Panc1 (cell line): ENCODE data around the gene NTN3. TPM values are rescaled to one million over a fixed set of nuclear protein-coding genes. Genes with fewer than 3 reads are reported as not detected.
A peak's percentile ranks its signal among the peaks of the same experiment; 100 is the strongest.

ENCODE experiments used
- ATAC-seq: fragments of 200-7000 bp; cut with Tn5 transposase; 2 replicates; pipeline ENCODE4 v1.9.1; 2020; ENCODE audit warnings: mild to moderate bottlenecking, moderate library complexity
- Bru-seq: library from RNA; stranded (reverse); fragments of 400-500 nt; gene quantifications from one replicate; lab custom pipeline; 2021; lab: Mats Ljungman, UMichigan
- BruChase-seq, 2 experiments: library from RNA; stranded (reverse); fragments of 400-500 nt; gene quantifications; one replicate each; lab custom pipeline; 2021; lab: Mats Ljungman, UMichigan
- BruUV-seq: library from RNA; stranded (reverse); fragments of 400-500 nt; replicated peaks from 2 replicates; lab custom pipeline; 2021; lab: Mats Ljungman, UMichigan
- CTCF ChIA-PET: fragments of 300-600 bp; sonication (Branson Sonifier 250); formaldehyde crosslinking; loops from one replicate; lab custom pipeline; 2022; ENCODE audit warnings: antibody characterized with exemption; lab: Charles Lee
- POLR2A ChIA-PET: fragments of 300-600 bp; sonication (Branson Sonifier 250); formaldehyde crosslinking; loops from one replicate; lab custom pipeline; 2022; ENCODE audit warnings: antibody characterized with exemption; lab: Charles Lee
- DNase-seq: peaks from one replicate; pipeline ENCODE4 v3.0.0-alpha.2; 2010; ENCODE audit warnings: low read depth, low spot score
- H3K27ac ChIP-seq: 2 replicates; pipeline ENCODE4 v1.5.1; 2011; ENCODE audit warnings: mild to moderate bottlenecking, low read length, inconsistent platforms
- H3K27me3 ChIP-seq: fragments of 200-500 bp; sonication (Bioruptor generic); 2 replicates; pipeline ENCODE4 v1.6.0; 2014; ENCODE audit warnings: low read length, inconsistent platforms; ENCODE audit not compliant: control insufficient read depth, insufficient read depth
- H3K36me3 ChIP-seq: fragments of 200-500 bp; sonication (Bioruptor generic); 2 replicates; pipeline ENCODE4 v1.5.1; 2014; ENCODE audit warnings: inconsistent platforms, mild to moderate bottlenecking, low read length, moderate library complexity; ENCODE audit not compliant: control insufficient read depth, insufficient read depth
- H3K4me1 ChIP-seq: 2 replicates; pipeline ENCODE4 v1.5.1; 2011; ENCODE audit warnings: inconsistent platforms, mild to moderate bottlenecking, low read length, moderate library complexity; ENCODE audit not compliant: control insufficient read depth, insufficient read depth
- H3K4me3 ChIP-seq, 2 experiments: 2 replicates each; pipeline ENCODE4 v1.5.1; 2011 to 2012; ENCODE audit warnings: low read depth in 2 of 2, low read length in 2 of 2, mild to moderate bottlenecking in 2 of 2, inconsistent platforms in 1 of 2, moderate library complexity in 1 of 2
- H3K9me3 ChIP-seq: fragments of 200-500 bp; sonication (Bioruptor generic); 2 replicates; pipeline ENCODE4 v1.5.1; 2014; ENCODE audit warnings: low read depth, mild to moderate bottlenecking, inconsistent platforms, low read length, moderate library complexity; ENCODE audit not compliant: control insufficient read depth, insufficient read depth
- POLR2AphosphoS5 ChIP-seq: IDR thresholded peaks from 2 replicates; pipeline ENCODE4 v1.6.1; 2012; ENCODE audit warnings: mild to moderate bottlenecking, low read depth, low read length, moderate library complexity
- SIN3A ChIP-seq: IDR thresholded peaks from 2 replicates; pipeline ENCODE4 v1.6.1; 2012; ENCODE audit warnings: low read depth, mild to moderate bottlenecking, low read length, moderate library complexity, borderline replicate concordance; ENCODE audit not compliant: insufficient read depth
- TCF7L2 ChIP-seq: IDR thresholded peaks from 2 replicates; pipeline ENCODE4 v1.6.1; 2011; ENCODE audit warnings: mild to moderate bottlenecking, low read depth, low read length, inconsistent platforms
- in situ Hi-C: cut with HindIII; loops from 2 replicates; pipeline ENCODE4 v1.10.0; 2016; ENCODE audit warnings: low sequenced_read_pairs, low pct_unique_long_range_greater_than_20kb
- intact Hi-C: fragments of 100-400 bp; cut with micrococcal nuclease; formaldehyde crosslinking; loops from one replicate; pipeline ENCODE4 v1.10.0; 2022; ENCODE audit not compliant: unreplicated experiment
- long read RNA-seq: library from polyadenylated mRNA; unstranded; transcript quantifications from one replicate; pipeline ENCODE4 v2.0.0, GENCODE V29; 2021; ENCODE audit not compliant: unreplicated experiment
- polyA plus RNA-seq: library from polyadenylated mRNA; unstranded; fragments of >200 nt; gene quantifications from one replicate; pipeline ENCODE4 v1.2.1, GENCODE V29; 2012; ENCODE audit warnings: missing spikeins; ENCODE audit not compliant: insufficient read length
- total RNA-seq: library from RNA; stranded (reverse); gene quantifications from one replicate; pipeline ENCODE4 v1.2.1, GENCODE V29; 2021; ENCODE audit not compliant: unreplicated experiment
- TF ChIP-seq, protein P1 (sequence below), 2 experiments: IDR thresholded peaks; 2 replicates each; pipeline ENCODE4 v1.6.1; 2011 to 2012; ENCODE audit warnings: low read depth in 2 of 2, control low read depth in 1 of 2, low read length in 1 of 2, mild to moderate bottlenecking in 1 of 2, moderate library complexity in 1 of 2; ENCODE audit not compliant: insufficient read depth in 1 of 2
- TF ChIP-seq, protein P2 (sequence below): fragments of 450-650 bp; IDR thresholded peaks from 2 replicates; pipeline ENCODE4 v1.5.1; 2017; ENCODE audit warnings: mild to moderate bottlenecking

NTN3 gene
- 3.2 TPM for total RNA-seq
- 2.3 TPM for polyA plus RNA-seq
- percentile 24 among the genes with signal in this experiment for Bru-seq, nascent RNA
- percentile 33 among the genes with signal in this experiment for BruChase-seq, experiment 1, labeled RNA remaining after a 2-hour chase
- percentile 50 among the genes with signal in this experiment for BruChase-seq, experiment 2, labeled RNA remaining after a 6-hour chase
- long read RNA-seq, result 0 reads

- DNase-seq (no peak), ATAC-seq (peak; percentile 1; the same call in 1 of the 2 replicates)
- POLR2A ChIA-PET, result interaction anchor here (0.6 kb wide), 1 partner anchor 330 kb away, joined by 4 read pairs; no protein-coding TSS in a partner anchor
- Histone ChIP-seq H3K4me1 (peaks cover 50% of the 10 kb centered on the region), H3K27ac (peak within 1 kb of the TSS; percentile 95), H3K9me3 (no peaks in the 10 kb centered on the region), H3K36me3 (no peaks in the 10 kb centered on the region; the same call in 1 of the 2 replicates), H3K4me3 (peak within 1 kb of the TSS; percentile 12 to 24), H3K27me3 (no peaks in the 10 kb centered on the region)
- no TSS peak for BruUV-seq
- in situ Hi-C loops (no loop called here), intact Hi-C loops (no loop called here)
- no peak for TF ChIP-seq SIN3A
- TF ChIP-seq POLR2AphosphoS5, result 0 out of 2 replicates have a peak, but pooled peaks have one; percentile 14
- CTCF ChIA-PET, result interaction anchor here (1.5 kb wide), 1 partner anchor 30 kb away, joined by 6 read pairs; no protein-coding TSS in a partner anchor
Measured at GRCh38 chr16:2471016-2471652, at the start of gene NTN3. NTN3 (plus strand) TSS chr16:2471297; CDS start chr16:2471702, 405 bp downstream.

- Histone ChIP-seq H3K27ac (no peak overlapping the region), H3K27me3 (no peaks in the 10 kb centered on the region), H3K4me1 (no peaks in the 10 kb centered on the region), H3K9me3 (no peaks in the 10 kb centered on the region), H3K36me3 (no peaks in the 10 kb centered on the region), H3K4me3 (no peak overlapping the region)
- ChIA-PET POLR2A (no interaction called here), CTCF (no interaction called here)
- in situ Hi-C loops (no loop called here), intact Hi-C loops (loop anchor here (5.0 kb wide), 1 partner anchor 75 kb away; no protein-coding TSS in a partner anchor)
- no TSS peak for BruUV-seq
- TF ChIP-seq, protein P1, sequence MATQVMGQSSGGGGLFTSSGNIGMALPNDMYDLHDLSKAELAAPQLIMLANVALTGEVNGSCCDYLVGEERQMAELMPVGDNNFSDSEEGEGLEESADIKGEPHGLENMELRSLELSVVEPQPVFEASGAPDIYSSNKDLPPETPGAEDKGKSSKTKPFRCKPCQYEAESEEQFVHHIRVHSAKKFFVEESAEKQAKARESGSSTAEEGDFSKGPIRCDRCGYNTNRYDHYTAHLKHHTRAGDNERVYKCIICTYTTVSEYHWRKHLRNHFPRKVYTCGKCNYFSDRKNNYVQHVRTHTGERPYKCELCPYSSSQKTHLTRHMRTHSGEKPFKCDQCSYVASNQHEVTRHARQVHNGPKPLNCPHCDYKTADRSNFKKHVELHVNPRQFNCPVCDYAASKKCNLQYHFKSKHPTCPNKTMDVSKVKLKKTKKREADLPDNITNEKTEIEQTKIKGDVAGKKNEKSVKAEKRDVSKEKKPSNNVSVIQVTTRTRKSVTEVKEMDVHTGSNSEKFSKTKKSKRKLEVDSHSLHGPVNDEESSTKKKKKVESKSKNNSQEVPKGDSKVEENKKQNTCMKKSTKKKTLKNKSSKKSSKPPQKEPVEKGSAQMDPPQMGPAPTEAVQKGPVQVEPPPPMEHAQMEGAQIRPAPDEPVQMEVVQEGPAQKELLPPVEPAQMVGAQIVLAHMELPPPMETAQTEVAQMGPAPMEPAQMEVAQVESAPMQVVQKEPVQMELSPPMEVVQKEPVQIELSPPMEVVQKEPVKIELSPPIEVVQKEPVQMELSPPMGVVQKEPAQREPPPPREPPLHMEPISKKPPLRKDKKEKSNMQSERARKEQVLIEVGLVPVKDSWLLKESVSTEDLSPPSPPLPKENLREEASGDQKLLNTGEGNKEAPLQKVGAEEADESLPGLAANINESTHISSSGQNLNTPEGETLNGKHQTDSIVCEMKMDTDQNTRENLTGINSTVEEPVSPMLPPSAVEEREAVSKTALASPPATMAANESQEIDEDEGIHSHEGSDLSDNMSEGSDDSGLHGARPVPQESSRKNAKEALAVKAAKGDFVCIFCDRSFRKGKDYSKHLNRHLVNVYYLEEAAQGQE (IDR thresholded peaks at IDR 0.05; ENCODE audit: insufficient read depth in 1 of 2, low read depth in 2 of 2, low read length in 1 of 2), result no peak
- TF ChIP-seq SIN3A (no peak), TCF7L2 (no peak), POLR2AphosphoS5 (no peak)
- TF ChIP-seq, protein P2, sequence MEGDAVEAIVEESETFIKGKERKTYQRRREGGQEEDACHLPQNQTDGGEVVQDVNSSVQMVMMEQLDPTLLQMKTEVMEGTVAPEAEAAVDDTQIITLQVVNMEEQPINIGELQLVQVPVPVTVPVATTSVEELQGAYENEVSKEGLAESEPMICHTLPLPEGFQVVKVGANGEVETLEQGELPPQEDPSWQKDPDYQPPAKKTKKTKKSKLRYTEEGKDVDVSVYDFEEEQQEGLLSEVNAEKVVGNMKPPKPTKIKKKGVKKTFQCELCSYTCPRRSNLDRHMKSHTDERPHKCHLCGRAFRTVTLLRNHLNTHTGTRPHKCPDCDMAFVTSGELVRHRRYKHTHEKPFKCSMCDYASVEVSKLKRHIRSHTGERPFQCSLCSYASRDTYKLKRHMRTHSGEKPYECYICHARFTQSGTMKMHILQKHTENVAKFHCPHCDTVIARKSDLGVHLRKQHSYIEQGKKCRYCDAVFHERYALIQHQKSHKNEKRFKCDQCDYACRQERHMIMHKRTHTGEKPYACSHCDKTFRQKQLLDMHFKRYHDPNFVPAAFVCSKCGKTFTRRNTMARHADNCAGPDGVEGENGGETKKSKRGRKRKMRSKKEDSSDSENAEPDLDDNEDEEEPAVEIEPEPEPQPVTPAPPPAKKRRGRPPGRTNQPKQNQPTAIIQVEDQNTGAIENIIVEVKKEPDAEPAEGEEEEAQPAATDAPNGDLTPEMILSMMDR, result no peak
- DNase-seq, result no peak
- ATAC-seq, result peak; percentile 28
Measured at GRCh38 chr16:2422123-2422867, 48.8 kb upstream of the NTN3 start.
